GM10266 (cell line): ENCODE measurements around the gene CDH13.

ENCODE experiments used
- DNase-seq: peaks from one replicate; pipeline ENCODE4 v3.0.0; 2012; ENCODE audit errors: extremely low spot score
- TF ChIP-seq, protein P1 (sequence below): IDR thresholded peaks from 2 replicates; pipeline ENCODE4 v1.5.1; 2012; ENCODE audit warnings: mild to moderate bottlenecking, low read depth; ENCODE audit not compliant: control insufficient read depth, insufficient read depth; ENCODE audit errors: missing control alignments

CDH13 gene

DNA sequence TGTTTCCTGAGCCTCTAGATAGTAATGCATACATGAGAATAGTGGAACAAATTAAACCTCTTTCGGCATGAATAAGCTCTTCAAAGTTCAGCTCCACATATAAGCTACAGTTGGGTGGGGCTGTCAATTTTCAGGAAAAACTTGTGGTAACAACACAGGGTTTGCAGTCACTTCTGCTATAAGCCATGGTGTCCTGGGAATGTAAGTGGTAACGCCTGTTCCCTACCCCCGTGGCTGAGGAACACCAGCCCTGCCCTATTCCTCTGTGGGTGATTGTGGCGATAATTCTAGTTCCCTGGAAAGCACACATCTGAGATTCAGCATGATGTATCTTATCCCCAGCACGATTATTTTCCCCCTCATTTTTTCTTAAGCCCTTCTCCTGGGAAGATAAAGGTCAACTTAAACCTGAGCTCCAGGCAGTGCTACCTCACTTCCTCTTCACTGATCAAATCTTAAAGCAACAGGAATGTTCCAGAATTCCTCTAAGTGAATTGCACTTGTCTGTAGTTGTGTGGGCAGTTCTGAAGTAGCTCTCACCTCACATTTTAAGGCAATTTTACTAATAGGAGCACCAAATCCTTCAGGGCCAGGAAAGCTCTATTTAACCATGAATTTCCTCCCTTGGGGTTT is 680.3 kb downstream of the CDH13 start:
- TF ChIP-seq, protein P1, sequence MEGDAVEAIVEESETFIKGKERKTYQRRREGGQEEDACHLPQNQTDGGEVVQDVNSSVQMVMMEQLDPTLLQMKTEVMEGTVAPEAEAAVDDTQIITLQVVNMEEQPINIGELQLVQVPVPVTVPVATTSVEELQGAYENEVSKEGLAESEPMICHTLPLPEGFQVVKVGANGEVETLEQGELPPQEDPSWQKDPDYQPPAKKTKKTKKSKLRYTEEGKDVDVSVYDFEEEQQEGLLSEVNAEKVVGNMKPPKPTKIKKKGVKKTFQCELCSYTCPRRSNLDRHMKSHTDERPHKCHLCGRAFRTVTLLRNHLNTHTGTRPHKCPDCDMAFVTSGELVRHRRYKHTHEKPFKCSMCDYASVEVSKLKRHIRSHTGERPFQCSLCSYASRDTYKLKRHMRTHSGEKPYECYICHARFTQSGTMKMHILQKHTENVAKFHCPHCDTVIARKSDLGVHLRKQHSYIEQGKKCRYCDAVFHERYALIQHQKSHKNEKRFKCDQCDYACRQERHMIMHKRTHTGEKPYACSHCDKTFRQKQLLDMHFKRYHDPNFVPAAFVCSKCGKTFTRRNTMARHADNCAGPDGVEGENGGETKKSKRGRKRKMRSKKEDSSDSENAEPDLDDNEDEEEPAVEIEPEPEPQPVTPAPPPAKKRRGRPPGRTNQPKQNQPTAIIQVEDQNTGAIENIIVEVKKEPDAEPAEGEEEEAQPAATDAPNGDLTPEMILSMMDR: no peak
- no peak for DNase-seq

DNA sequence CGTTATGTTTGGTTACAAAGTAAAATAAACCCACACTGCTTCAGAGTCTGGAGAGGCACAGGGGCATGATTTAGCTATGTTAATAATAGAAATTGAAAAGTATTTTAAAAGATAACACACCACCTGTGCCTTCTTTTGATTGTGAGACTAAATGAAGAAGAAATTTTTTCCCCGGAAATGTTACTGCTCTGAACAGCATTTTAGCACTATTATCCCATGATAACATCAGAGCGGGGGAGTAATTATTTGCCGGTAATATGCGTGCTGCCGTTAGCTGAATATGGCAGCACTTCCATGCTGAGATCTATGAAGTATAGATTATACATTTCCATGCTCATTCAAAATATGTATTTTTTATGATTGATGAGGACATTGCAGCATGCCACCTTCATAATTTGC is 680.8 kb downstream of the CDH13 start:
- TF ChIP-seq, protein P1: no peak
- DNase-seq: no peak

DNA sequence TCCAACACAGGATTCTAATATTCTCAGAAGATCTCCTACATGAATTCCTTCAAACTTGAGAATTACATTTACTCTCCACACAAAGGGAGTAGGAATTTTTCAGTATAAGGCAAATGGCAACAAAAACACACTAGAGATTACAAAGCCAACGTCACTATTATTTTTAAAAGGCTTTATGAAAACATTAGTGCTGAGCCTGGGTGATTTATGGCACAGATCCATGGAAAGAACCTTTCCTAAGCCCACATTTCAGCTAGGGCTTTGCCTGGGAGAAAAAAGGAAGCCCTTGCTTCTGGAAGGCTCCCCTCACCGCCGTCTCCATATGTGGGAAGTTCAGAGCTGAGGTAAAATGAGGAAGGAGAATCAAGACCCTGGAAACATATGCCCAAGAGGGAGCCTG is 681.6 kb downstream of the CDH13 start:
- TF ChIP-seq, protein P1: no peak
- DNase-seq: no peak

DNA sequence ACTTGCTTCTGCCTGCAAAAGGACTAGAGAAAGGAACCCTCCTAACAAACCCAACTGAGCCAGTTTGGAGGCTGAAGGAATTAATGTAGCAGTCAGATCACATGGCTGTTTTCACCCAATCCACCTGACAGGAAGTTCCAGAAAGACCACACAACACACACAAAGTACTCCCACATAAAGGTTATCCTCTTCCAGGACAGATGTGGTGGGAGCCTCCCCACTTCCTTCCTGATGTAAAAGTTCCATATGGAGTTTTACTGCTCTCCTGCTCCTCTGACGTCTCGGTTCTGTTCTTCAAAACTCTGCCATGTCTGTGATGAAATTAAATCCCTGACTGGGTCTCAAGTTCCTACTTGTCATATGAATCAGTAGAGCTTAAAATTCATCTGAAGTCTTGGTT is 684.0 kb downstream of the CDH13 start:
- TF ChIP-seq, protein P1: no peak
- DNase-seq: no peak

DNA sequence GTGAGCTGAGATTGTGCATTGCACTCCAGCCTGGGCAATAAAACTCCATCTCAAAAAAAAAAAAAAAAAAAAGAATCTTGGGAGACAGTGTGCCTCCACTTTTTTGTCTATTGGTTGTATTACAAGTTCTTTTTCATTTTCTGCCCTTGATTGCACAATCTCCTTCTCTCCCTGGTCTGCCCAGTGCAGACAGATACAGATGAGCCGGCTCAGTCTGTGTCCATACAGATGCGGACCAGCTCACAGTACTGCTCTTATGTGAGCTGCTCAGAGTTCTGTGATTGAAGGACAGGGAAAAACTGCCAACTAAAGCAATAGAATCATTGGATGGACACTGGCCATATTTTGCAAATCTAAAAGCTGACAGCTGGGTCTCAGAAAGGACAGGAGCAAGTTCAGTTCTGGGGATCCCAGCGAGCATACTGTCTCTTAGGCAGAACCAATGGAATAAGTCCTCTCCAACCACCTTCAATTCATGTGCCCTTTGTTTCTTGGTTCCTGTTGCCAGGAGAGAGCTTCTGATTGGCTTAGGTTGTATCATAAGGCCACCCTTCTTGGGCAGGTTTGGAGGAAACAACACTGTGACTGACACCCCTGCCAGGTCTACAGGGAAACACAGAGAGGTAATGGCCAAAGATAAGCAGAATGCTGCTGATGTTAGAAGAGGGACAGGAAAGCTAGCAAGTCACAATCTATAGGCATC is 685.4 kb downstream of the CDH13 start:
- no peak for DNase-seq
- TF ChIP-seq, protein P1: no peak

DNA sequence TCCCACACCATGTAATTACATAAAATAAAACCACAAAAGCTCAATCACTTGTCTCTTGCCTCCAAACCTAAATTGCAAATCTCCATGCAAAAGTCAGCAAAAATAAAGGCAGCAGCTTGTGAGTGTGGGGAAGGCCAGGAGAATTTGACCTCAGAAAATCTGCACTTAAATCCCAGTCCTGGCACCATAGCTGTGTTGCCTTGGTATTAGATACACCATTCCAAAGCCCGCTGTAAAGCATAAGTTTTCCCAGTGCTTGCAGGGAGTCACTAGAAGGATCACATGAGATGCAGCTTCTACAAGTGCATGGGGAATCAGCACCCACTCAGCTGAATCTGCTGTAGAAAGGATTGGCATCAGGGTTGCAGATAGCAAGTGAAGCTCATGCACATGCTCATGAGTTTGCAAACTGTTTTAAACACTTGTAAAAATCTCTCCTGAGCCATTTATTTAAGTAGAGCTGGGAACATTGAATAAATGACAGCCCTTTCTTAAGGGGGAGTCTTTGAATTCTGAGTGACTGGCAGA is 686.0 kb downstream of the CDH13 start:
- TF ChIP-seq, protein P1: no peak
- DNase-seq: no peak

DNA sequence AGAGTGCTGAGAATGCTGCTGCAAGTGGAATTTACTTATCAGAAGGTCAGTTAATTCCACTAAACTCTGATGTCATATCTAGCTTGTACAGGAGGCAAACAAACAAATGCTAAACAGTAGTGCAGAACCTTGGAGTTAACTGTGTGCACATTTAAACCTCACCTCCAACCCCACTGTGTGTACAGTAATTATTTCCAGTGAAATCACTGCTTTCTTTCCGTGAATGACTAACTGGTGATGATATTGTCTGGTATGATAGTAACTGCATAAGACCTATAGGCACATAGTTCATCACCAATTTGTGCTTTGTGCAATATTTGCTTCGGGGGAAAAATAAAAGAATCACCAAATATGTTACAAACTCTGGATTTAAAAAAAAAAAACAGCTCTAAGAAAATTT is 688.5 kb downstream of the CDH13 start:
- no peak for DNase-seq

More for the DNA sequence above, 688.5 kb downstream of the CDH13 start:
- TF ChIP-seq, protein P1: no peak
